Stimulated activated CD4-positive, alpha-beta T cell treated with anti-CD3 and anti-CD28 coated beads, Interleukin-2, amount 100 ng/mL, for 24 hours (primary cell): ENCODE results near the gene AP2B1.

Experiments
- DNase-seq, 2 donors: peaks; one replicate each; pipeline ENCODE4 v3.0.0-alpha.2; 2020

The AP2B1 gene

GRCh38 chr17:35731917-35732805 lies 145.0 kb downstream of the AP2B1 start:
- DNase-seq, result no peak

- DNase-seq, result no peak
Measured at GRCh38 chr17:35732806-35733136, 145.6 kb downstream of the AP2B1 start.

- DNase-seq, result no peak
Measured at GRCh38 chr17:35733366-35733765, 146.2 kb downstream of the AP2B1 start.

- no peak for DNase-seq
Measured at GRCh38 chr17:35734396-35734795, 147.3 kb downstream of the AP2B1 start.

- DNase-seq, result no peak
Measured at GRCh38 chr17:35735036-35735805, 148.1 kb downstream of the AP2B1 start.

- no peak for DNase-seq
Measured at GRCh38 chr17:35736236-35736635, 149.1 kb downstream of the AP2B1 start.

- no peak for DNase-seq
Measured at GRCh38 chr17:35738519-35739133, 151.5 kb downstream of the AP2B1 start.

GRCh38 chr17:35740216-35740615 lies 153.1 kb downstream of the AP2B1 start:
- DNase-seq, result no peak

GRCh38 chr17:35740997-35741931 lies 154.1 kb downstream of the AP2B1 start:
- DNase-seq, result peak in 1 of 2 donors; percentile 46

- DNase-seq, result no peak
Measured at GRCh38 chr17:35742496-35742895, 155.4 kb downstream of the AP2B1 start.

- DNase-seq, result no peak
Measured at GRCh38 chr17:35742896-35743477, 155.9 kb downstream of the AP2B1 start.

GRCh38 chr17:35743626-35744328 lies 156.7 kb downstream of the AP2B1 start:
- no peak for DNase-seq

- DNase-seq, result no peak
Measured at GRCh38 chr17:35744830-35745229, 157.7 kb downstream of the AP2B1 start.

GRCh38 chr17:35745246-35745645 lies 158.1 kb downstream of the AP2B1 start:
- DNase-seq, result no peak

- DNase-seq, result no peak
Measured at GRCh38 chr17:35745749-35746320, 158.7 kb downstream of the AP2B1 start.

GRCh38 chr17:35747540-35748017 lies 160.5 kb downstream of the AP2B1 start:
- peak; percentile 85 to 86 for DNase-seq

- DNase-seq, result no peak
Measured at GRCh38 chr17:35748341-35748841, 161.3 kb downstream of the AP2B1 start.

- DNase-seq, result no peak
Measured at GRCh38 chr17:35748979-35749378, 161.9 kb downstream of the AP2B1 start.

GRCh38 chr17:35749560-35750412 lies 162.7 kb downstream of the AP2B1 start:
- no peak for DNase-seq
